IPS-NIHi7 (cell line): ENCODE data around the gene TUBB4A.

Experiments used
- DNase-seq: peaks from one replicate; pipeline ENCODE4 v3.0.0; 2012; ENCODE audit warnings: mixed read lengths; ENCODE audit errors: extremely low spot score

TUBB4A gene

DNA sequence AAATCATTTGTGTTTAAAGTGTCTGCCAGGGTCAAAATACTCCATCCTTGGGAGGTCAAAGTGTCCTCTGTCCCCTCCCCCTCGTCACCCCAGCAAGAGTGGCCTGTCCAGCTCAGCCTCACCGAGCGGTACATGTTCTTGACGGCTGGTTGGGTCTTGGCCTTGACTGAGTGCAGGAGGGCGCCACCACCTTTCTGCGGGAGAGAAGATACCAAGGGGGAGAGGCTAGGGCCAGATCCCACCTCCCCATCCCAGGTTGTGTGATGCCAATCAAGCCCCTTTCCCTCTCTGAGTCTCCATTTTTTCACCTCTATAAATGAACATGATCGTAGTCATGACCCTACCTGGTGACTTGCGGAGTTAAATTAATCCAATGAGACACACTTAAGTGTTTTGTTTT is 31.9 kb downstream of the TUBB4A start:
- DNase-seq = no peak

DNA sequence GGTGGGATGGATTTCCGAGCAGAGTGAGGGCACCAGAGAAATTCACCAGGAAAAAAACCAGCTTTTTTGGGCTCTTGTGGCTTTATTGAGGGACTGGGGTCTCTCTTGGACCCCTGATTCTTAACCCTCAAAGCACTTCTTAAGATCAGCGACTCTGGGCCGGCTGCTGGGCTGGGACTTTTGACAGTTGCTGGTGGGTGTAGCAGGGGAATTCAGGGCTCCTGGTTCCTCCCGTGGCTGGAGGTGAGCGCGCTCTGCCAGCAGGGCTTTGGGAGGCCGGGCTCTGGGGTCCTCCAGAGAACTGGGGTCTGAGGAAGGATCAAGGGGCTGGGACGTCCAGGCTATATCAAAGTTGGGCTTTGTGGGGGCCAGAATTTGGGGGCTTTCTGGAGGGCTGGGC is 34.7 kb downstream of the TUBB4A start:
- no peak for DNase-seq

DNA sequence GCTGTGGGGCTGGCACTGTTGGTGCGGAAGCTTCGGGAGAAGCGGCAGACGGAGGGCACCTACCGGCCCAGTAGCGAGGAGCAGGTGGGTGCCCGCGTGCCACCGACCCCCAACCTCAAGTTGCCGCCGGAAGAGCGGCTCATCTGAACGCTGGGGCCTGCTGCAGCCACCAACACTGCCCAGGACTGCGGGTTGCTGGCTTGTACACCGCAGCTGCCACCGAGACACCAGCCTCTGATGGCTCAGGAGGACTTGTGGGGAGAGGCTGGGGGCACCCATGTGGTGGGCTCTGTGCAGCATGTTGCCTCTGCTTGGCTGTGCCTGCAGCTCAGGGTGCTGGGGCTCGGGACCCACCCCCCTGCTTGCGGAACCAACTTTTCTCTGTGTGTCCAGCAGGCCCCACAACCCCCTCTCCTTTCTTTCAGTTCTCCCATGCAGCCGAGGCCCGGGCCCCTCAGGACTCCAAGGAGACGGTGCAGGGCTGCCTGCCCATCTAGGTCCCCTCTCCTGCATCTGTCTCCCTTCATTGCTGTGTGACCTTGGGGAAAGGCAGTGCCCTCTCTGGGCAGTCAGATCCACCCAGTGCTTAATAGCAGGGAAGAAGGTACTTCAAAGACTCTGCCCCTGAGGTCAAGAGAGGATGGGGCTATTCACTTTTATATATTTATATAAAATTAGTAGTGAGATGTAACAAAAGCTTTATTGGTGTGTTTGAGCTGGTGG is 35.4 kb downstream of the TUBB4A start:
- DNase-seq = no peak

DNA sequence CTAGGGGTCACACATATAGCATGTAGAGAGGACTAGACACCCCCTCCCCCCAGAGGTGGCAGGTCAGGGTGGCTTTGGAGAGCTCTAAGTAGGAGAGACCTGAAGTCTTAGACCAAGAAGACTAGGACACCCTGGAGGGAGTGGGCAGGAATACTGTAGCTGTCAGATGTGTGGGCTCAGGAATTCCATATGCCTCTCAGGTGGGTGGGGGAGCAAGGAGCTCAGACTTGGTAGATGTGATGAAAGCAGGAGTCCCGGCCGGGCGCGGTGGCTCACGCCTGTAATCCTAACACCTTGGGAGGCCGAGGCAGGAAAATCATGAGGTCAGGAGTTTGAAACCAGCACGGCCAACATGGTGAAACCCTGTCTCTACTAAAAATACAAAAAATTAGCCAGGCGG is 36.4 kb downstream of the TUBB4A start:
- no peak for DNase-seq

DNA sequence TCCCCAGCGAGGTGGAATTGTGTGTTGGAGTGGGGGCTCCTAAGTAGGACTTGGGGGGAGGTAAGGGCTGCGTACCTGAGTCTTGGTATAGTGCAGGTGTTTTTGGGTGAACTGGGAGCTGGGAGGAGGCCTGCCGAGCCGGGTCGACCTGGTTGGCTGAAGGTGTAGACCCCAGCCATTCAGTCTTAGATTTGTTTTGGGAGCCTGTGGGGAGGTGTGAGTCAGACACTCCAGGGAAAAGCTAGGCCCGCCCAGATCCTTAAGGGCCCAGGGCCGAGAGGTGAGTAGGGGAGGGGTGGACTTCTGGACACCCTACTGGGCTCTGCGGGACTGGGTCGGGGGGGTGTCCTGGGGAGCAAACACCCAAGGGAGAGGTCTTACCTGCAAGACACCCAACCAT is 37.1 kb downstream of the TUBB4A start:
- DNase-seq = peak; percentile 26

DNA sequence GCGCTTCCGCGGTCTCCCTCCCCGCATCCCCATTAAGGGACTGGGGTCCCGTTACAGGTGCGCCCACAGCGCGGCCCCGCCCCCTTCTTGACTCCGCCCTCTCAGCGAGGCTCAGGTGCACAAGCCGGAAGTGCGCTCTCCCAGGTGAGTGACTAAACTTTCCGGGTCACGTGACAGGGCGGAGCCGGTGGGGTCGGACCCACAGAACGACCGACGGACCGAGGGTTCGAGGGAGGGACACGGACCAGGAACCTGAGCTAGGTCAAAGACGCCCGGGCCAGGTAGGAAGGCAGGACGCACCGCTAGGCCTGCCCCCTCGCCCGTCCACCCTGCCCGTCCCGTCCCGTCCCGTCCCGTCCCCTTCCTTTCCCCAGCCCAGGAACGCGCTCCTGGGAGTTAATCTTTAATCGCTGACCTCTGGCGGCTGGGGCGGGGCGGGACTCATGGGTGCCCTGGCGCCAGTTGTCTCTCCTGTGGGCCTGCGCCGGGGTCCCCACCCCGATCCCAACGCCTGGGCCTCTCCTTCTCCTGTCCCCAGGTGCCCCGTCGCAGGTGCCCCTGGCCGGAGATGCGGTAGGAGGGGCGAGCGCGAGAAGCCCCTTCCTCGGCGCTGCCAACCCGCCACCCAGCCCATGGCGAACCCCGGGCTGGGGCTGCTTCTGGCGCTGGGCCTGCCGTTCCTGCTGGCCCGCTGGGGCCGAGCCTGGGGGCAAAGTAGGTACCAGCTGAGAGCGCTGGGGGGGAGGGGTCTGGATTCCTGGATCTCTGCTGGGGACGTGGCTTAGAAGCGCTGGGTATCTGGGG is 37.8 kb downstream of the TUBB4A start, which contains the start of gene CRB3:
Gene CRB3, plus strand, starts transcription at position 202 of the 804 bp plus-strand sequence. Its CDS starts 431 bp downstream, at position 633.
- peak; percentile 84 for DNase-seq

DNA sequence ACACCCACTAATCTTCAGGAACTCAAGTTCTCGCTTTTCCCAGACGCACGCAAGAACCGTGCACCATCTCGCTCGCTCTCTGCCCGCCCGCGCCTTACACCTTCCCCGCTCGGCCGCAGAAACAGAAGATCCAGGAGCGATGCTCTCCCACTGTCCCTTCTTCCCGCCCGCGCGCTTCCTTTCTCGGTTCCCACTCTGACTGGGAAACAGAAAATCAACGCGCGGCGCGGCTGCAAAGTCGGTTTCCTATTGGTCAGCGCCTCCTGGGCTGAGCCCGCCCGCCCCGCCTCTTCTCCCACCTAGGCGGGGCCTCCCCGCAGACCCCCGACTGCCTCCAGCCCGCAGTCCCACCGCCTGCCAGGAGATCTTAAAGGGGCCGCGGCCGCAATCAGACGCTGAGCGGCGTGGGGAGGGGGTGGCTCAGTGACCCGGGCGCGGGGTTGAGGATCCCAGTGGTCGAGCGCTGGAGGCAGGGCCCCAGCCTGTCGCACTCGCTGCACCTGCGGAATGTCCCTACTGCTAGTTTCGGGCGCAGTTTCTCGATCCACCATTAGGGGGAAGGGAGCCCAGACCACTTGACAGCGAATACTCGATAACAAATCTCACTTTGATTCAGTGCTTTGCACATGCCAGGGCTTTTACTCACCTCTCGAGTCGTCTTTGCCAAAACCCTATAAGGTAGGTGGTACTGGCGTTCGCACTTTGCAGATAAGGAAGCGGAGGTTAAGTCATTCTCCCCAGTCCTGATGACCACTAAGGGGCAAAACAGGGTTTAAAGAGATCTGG is 41.8 kb downstream of the TUBB4A start:
- DNase-seq = peak; percentile 97

DNA sequence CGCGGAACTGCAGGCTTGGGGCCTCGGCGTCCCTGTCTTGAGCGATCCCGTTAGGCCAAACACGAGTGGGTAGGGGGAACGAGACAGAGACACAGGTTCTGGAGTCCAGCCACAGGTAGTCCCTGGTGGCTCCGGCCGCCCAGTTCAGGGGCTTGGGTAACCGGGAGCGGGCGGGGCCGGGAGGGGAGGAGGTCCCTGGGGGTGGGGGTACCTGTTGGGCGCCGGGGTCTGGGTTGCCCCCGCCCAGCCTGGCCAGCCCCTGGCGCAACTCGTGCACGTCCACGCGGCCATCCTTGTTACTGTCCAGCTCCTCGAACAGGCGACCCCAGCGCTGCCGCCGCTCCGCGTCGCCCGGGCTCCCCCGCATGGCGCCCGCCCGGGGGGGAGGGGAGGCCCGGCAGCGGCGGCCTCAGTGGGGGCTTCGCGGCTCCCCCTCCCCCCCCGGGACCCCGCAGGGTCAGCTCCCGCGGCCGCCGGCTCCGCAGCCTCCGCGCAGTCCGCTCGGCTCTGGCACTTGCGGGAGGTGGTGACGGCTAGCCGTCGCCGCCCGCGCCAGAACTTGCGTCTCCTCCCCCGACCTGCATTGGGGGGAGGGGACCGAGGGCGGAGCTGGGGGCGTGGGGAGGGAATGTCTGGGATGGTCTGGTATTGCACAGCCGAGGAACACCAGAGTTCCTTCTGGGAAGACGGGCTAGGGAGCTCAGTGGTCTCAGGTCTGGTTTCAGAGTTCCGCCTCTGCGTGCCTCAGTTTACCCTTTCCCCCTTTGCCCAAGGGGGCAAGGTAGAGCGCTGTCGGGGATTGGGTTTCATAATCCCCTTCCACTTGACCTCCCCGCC is 42.6 kb downstream of the TUBB4A start, which contains the start of gene SLC25A23:
Gene SLC25A23, minus strand, starts transcription at position 531 of the 837 bp plus-strand sequence. Its CDS starts 164 bp downstream, at position 367.
- DNase-seq = peak; percentile 89

DNA sequence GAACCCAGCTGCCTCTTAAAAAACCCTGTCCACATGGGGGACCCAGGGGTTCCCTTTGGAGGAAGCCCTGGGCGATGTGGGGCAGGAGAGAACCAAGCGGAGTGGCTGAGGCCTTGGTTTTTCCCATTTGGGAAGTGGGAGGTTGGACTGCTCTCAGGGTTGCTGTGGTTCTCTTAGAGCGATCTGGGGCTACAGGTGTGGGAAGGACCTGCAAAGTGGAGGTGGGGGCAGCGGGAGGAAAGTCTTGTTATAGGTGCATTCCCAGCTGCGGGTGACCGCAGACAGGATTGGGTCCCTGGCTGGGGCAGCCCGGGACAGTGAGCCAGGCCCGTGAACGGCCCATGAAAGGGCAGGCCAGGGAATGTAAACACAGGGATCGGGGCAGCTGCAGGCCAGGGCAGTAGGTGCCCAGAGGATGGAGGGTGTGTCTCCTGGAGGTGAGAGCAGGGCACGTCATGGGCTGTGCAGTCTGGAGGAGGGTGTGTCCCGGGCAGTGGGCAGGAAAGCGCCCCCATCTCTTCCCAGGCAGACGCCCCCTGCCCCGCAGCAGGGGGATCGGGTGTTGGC is 43.3 kb downstream of the TUBB4A start:
- DNase-seq = peak; percentile 26

DNA sequence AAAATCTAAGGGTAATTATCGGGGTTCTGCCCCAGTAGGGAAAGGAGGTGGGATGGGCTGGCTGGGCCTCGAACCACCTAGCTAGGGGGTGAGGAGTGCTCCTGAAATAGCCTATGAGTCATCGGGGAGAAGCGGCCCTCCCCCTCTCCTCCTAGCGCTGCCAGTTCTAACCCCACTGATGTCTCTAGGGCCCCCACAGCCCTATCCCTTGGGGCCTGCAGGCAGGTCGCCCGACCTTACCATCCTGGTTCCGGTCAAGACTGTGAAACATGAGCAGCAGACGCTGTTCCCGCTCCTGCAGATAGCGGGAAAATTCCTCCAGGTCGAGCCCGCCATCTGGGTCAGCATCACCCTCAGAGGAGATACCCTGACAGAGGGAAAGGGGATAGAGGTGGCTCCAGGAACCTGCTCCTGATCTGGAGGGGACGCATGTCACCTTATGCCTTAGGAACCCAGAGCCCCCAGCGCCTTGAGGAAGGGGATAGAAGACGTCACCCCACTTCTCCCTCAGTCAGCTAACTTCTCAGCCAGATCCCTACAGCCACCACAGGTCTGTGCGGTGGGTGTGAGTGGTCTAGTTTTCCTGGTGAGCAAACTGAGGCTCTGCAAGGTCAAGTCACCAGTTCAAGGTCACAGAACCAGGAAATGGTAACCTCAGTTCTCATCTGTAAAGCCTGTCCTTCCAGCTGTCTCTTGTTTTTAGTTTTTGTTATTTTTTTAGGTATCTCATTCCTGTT is 44.0 kb downstream of the TUBB4A start:
- peak; percentile 28 for DNase-seq

DNA sequence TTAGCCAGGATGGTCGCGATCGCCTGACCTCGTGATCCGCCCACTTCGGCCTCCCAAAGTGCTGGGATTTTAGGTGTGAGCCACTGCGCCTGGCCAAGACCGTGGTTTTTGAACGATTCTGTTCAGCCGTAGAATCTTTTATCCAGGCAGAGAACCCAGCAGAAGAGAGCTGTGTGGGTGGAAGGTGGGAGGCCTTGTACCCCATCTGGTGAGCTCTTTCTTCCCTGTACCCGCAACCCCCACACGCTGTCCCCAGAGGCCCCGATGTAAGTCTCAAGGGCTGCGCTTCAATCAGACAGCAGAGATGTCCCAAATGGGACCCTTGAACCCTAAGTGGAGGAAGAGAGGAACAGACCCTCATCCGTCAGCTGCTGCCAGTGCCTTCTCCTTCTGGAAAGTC is 46.2 kb downstream of the TUBB4A start:
- no peak for DNase-seq

DNA sequence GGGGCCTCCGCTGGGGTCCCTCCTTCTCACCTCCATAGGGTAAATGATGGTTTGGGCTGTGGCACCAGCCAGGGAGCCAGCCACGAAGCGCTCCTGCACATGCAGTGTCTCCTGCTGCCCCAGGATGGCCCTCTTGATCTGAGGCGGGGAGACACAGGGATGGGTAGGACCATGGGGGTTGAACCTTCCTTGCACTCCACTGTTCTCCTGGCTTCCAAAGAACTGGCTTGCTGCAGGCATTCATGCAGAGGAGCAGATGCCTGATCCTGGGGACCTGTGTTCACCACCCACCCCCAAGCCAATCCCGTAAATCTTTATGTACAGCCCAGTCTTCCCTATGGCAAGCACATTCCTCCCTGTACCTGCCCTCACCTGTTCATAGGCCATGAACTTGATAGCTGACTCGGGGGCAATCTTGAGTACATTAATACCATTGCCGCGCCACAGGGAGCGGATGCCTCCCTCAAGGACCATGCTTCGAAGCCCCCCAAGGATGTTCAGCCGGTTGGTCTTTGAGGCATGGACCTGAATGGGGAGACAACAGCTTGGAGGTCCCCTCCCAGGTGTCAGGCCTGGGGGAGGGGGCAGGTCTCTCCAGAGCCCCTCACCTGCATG is 48.1 kb downstream of the TUBB4A start:
- DNase-seq = no peak

DNA sequence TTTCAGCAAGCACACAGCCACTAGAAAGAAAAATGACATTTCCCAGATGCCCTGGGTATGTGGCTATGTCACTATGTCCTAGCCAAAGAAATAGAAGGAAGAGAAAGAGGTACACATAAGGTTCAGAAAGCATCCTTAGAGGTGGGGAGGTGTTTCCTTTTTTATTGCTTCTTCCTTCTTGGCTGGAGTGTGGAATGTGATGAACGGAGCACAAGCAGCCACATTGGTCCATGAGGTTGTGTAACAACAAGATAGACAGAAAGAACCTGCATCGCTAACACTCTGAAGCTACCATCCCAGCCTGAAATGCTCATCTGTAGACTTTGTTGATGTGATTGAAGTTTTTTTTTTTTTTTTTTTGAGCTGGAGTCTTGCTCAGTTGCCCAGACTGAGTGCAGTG is 49.2 kb downstream of the TUBB4A start:
- DNase-seq = no peak

DNA sequence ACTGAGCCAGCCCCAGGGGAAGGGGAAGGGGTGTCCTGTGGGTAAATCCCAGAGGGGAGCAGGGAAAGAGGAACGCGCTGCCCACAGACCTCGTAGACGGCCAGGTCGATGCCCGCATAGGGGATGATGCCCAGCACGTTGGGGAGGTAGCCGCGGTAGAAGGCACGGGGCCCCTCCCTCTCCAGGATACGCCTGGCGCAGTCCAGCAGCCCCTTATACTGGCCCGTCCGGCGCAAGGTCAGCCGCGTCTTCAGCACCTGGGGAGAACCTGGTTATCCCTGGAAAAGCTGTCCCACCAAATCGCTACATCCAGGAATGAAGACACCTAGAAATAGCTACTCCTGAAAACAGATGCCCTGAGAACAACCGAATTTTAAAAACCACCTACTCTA is 49.9 kb downstream of the TUBB4A start:
- DNase-seq = no peak

DNA sequence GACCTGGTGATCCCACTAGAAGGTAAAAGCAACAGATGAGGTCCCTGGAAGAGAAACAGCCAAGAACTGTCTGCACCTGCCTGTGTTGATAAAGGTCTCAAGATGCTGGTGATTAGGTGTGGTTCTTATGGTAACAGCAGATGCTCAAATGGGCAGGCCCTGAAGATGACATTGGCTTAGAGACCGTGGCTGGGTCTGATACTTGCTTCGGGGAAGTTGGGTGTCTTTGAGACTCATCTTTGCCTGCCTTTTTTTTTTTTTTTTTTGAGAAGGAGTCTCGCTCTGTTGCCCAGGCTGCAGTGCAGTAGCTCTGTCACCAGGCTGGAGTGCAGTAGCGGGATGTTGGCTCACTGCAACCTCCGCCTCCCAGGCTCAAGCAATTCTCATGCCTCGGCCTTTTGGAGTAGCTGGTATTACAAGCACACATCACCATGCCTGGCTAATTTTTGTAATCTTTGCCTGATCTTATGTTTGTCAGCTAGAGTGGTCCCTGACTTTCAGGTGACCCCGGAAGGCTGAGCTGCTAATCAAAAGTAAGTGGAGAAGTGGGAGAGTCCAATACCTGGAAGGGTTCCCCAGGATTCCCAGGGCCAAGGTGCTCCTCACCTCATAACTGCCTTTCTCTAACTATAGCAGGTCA is 50.4 kb downstream of the TUBB4A start:
- DNase-seq = no peak

DNA sequence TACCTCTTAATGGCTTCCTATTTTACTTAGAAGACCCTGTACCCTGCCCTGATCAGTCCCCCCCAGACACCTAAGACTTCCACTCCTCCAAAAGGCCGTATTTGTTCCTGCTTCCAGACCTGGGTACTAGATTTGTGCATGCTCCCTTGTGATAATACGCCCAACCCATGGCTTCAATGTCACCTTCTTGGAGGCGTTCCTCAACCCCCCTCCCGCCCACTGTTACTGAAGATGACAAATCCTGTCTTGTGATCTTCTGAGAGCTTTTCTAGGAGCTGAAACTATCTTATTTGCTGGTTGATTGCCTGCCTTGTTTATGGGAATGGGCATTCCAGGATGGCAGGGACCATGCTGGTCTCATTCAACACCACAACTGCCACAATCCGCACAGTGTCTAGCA is 51.9 kb downstream of the TUBB4A start:
- DNase-seq = no peak

DNA sequence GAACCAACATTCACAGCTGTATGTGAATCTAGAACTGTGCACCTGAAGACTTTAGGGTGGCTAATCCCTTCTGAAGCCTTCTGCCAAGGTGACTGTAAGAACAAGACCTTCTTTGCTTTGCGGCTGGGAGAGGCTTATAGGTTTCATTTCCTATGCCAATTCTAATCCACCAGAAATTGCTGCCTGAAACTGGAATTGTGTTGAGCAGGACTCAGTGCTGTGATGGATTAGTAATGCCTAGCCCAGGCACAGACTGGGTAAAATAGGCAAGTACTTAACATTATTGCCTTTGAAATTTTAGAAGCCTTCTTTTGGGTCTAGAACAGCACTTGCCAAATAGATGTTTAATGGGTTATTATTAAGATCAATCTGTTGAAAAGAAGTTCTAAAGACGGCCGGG is 54.1 kb downstream of the TUBB4A start:
- no peak for DNase-seq

DNA sequence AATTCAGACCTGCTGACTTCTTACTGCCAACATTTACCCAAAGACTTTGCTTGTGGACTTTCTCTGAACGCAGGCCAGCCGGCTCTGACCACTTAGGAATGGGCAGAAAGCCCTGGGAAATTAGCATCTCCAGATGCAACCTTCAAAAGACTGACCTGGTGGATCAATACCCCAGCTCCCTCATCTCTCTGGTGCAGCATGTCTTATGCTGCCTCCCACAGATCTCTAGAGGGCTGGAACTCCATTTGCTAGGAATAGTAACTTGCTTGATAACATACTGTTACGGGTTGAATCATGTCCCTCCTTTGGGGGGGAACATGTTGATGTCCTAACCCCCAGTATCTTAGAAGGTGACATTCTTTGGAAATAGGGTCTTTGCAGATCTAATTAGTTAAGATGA is 55.7 kb downstream of the TUBB4A start:
- no peak for DNase-seq
